GM23248 (cell line): ENCODE measurements around the gene OBI1. TPM values are rescaled to one million over a fixed set of nuclear protein-coding genes. Genes with fewer than 3 reads are reported as not detected.

Experiments used
- DNase-seq: peaks from one replicate; pipeline ENCODE4 v3.0.0-alpha.2; 2015
- H2AFZ ChIP-seq: fragments of 200-600 bp; sonication (generic); 2 replicates; pipeline ENCODE4 v1.6.1; 2016; ENCODE audit warnings: antibody characterized with exemption
- H3F3A ChIP-seq: fragments of 200-600 bp; sonication (generic); 2 replicates; pipeline ENCODE4 v1.6.1; 2016; ENCODE audit warnings: mild to moderate bottlenecking, antibody characterized with exemption, mixed run types; ENCODE audit not compliant: insufficient read depth
- H3K27ac ChIP-seq: fragments of 200-600 bp; sonication (generic); 2 replicates; pipeline ENCODE4 v1.5.1; 2016; ENCODE audit warnings: mild to moderate bottlenecking
- H3K27me3 ChIP-seq: fragments of 200-600 bp; sonication (generic); replicated peaks from 2 replicates; pipeline ENCODE4 v1.6.1; 2016; ENCODE audit warnings: mild to moderate bottlenecking; ENCODE audit not compliant: insufficient read depth
- H3K36me3 ChIP-seq: fragments of 200-600 bp; sonication (generic); 2 replicates; pipeline ENCODE4 v1.6.1; 2016; ENCODE audit warnings: low read depth, mild to moderate bottlenecking
- H3K4me1 ChIP-seq: fragments of 200-600 bp; sonication (generic); 2 replicates; pipeline ENCODE4 v1.6.1; 2016; ENCODE audit warnings: mild to moderate bottlenecking; ENCODE audit not compliant: insufficient read depth
- H3K4me2 ChIP-seq: fragments of 200-600 bp; sonication (generic); one replicate; pipeline ENCODE4 v1.6.1; 2016; ENCODE audit warnings: mild to moderate bottlenecking; ENCODE audit not compliant: unreplicated experiment
- H3K4me3 ChIP-seq: fragments of 200-600 bp; sonication (generic); 2 replicates; pipeline ENCODE4 v1.5.1; 2016; ENCODE audit warnings: mild to moderate bottlenecking
- H3K79me2 ChIP-seq: fragments of 200-600 bp; sonication (generic); 2 replicates; pipeline ENCODE4 v1.6.1; 2016; ENCODE audit warnings: mild to moderate bottlenecking; ENCODE audit not compliant: insufficient read depth
- H3K9ac ChIP-seq: fragments of 200-600 bp; sonication (generic); 2 replicates; pipeline ENCODE4 v1.6.1; 2016; ENCODE audit warnings: mild to moderate bottlenecking
- H3K9me2 ChIP-seq: fragments of 200-600 bp; sonication (generic); 2 replicates; pipeline ENCODE4 v1.6.1; 2016; ENCODE audit warnings: mixed run types, mild to moderate bottlenecking, moderate library complexity; ENCODE audit not compliant: insufficient read depth
- H3K9me3 ChIP-seq: fragments of 200-600 bp; sonication (generic); one replicate; pipeline ENCODE4 v1.6.1; 2017; ENCODE audit warnings: low read depth
- H4K20me1 ChIP-seq: fragments of 200-600 bp; sonication (generic); 2 replicates; pipeline ENCODE4 v1.6.0; 2016; ENCODE audit not compliant: insufficient read depth
- EZH2 ChIP-seq: fragments of 200-600 bp; sonication (generic); IDR thresholded peaks from 2 replicates; pipeline ENCODE4 v1.6.1; 2018; ENCODE audit warnings: antibody characterized with exemption, mild to moderate bottlenecking; ENCODE audit not compliant: insufficient read depth, poor library complexity, severe bottlenecking
- EZH2phosphoT487 ChIP-seq: fragments of 200-600 bp; sonication (generic); IDR thresholded peaks from 2 replicates; pipeline ENCODE4 v1.6.1; 2018; ENCODE audit warnings: antibody characterized with exemption, moderate library complexity, mild to moderate bottlenecking, low read depth; ENCODE audit not compliant: insufficient read depth
- WGBS, 2 experiments: methylation state at CpG; one replicate each; pipeline ENCODE4 v1.1.6; 2015 to 2017; ENCODE audit warnings: low lambda C conversion rate in 2 of 2, low coverage in 1 of 2; ENCODE audit errors: missing lambda C conversion rate in 2 of 2; 5-methylcytosine and 5-hydroxymethylcytosine counted together
- in situ Hi-C: fragments of 300-500 bp; cut with MboI; formaldehyde crosslinking; loops from 2 replicates; pipeline ENCODE4 v1.15.0; 2020
- polyA plus RNA-seq: library from polyadenylated mRNA; unstranded; fragments of >200 nt; fragmentation: Nextera tagmentation; extraction: Ambion mirVana; gene quantifications from 2 replicates; pipeline ENCODE4 v1.2.1, GENCODE V29; 2016
- total RNA-seq: library from RNA; depleted of rRNA; stranded (reverse); fragments of >200 nt; shearing (Covaris generic); gene quantifications from 2 replicates; pipeline ENCODE4 v1.2.3, GENCODE V29; 2014

OBI1 gene
- total and polyA plus RNA-seq, 2 experiments from 2014 or later, result 7.9 to 10.6 TPM

DNA sequence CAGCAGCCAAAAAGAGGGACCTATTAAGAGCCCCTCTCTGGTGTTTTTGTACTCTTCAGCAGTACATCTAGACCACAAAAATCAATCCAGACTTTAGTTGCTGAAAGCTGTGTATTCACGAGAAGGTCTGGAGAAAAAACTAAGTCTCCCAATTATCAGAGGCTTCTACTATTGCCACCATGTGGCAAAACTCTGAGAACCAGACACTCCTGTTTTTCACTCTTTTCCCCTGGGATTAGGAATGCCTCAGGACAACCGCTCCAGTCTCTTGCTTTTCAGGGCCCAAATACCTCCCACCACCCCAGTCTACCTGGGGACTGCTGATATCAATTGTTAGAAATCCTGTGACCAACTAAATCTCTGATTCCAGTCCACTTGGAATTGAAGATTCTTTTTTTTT is 30.1 kb upstream of the OBI1 start:
- H2AFZ ChIP-seq, result no peak overlapping the region
- in situ Hi-C loops, result no loop called here
- H3K9me2 ChIP-seq, result no peaks in the 10 kb centered on the region
- H3K4me3 ChIP-seq, result no peak overlapping the region
- no peaks in the 10 kb centered on the region for H3K36me3 ChIP-seq
- H3K4me2 ChIP-seq, result no peak overlapping the region
- no peaks in the 10 kb centered on the region for H3K4me1 ChIP-seq
- H3K9me3 ChIP-seq, result no peaks in the 10 kb centered on the region
- 35 to 43% methylated on average over 2 of the region's 2 CpGs for WGBS, 2 experiments
- H3K27ac ChIP-seq, result no peak overlapping the region
- no peaks in the 10 kb centered on the region for H3F3A ChIP-seq
- no peak for TF ChIP-seq EZH2
- TF ChIP-seq EZH2phosphoT487, result no peak
- peaks cover 5% of the 10 kb centered on the region; the same call in 1 of the 2 replicates for H3K27me3 ChIP-seq
- no peak for DNase-seq
- H3K79me2 ChIP-seq, result no peaks in the 10 kb centered on the region
- no peak overlapping the region for H3K9ac ChIP-seq
- no peaks in the 10 kb centered on the region for H4K20me1 ChIP-seq

DNA sequence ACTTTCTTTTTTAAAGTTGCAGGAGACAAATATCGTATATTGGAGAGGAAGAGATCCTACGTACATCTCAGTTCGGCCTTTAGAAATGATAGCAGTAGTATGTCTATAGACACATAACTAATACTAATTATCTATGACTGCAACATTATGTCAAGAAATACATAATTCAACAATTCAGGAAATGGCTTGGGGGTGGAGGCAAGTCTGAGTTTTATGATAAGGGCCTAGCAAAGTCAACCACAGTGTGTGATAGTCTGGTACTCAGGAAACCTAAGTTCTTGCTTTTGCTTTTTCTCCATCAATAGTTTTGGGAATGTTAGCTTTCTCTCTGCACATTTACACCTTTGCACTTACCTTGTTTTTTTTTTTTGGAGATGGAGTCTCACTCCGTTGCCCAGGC is 27.5 kb upstream of the OBI1 start:
- Histone ChIP-seq H3K4me2 (no peak overlapping the region), H3K9me3 (no peaks in the 10 kb centered on the region), H3K36me3 (no peaks in the 10 kb centered on the region), H3K4me3 (no peak overlapping the region), H3K4me1 (no peaks in the 10 kb centered on the region), H2AFZ (no peak overlapping the region), H3F3A (no peaks in the 10 kb centered on the region), H3K9me2 (no peaks in the 10 kb centered on the region), H3K79me2 (no peaks in the 10 kb centered on the region), H3K27me3 (peaks cover 2% of the 10 kb centered on the region; the same call in 1 of the 2 replicates), H3K27ac (no peak overlapping the region), H4K20me1 (no peaks in the 10 kb centered on the region), H3K9ac (no peak overlapping the region)
- TF ChIP-seq EZH2, result no peak
- TF ChIP-seq EZH2phosphoT487, result no peak
- WGBS, 2 experiments, result 59 to 61% methylated on average over 4 of the region's 4 CpGs
- in situ Hi-C loops, result no loop called here
- DNase-seq, result no peak

DNA sequence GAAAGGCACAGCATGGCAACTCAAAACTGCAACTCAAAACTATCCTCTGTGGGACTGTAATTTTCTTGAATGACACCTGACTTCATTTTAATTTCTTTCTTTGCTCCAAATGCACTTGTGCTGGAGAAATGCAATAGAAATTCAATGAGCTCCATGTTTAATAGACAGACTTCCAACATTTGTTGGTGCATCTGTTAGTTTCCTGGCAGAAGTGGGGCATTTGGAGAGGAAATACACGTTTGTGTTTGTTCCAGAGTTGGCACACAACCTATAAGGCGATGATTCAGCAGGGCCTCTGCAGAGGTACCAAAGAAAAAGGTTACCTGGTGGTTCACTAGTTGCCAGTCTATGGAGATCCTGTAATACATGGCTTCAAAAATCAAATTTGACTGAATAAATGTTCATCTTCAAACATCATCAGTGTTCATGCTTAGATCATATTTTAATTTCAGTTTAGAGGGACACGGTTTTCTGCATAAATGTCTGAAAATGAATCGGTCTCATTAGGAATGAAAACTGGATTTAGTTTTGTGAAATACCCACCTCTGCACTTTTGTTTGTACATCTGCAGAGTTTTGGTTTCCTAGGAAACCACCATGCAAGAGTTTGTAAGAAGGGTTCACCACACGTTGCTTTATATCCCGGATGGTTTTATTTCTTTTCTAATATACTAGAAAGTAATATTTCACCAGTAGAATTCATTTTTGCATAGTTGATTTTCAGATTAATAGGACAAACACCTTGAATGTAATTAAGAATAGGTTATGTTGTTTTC is 21.8 kb upstream of the OBI1 start:
- no peak overlapping the region for H3K9ac ChIP-seq
- in situ Hi-C loops, result no loop called here
- H3K4me3 ChIP-seq, result no peak overlapping the region
- H3K36me3 ChIP-seq, result no peaks in the 10 kb centered on the region
- peaks cover 7% of the 10 kb centered on the region; the same call in 1 of the 2 replicates for H3K27me3 ChIP-seq
- no peak for TF ChIP-seq EZH2phosphoT487
- no peak for TF ChIP-seq EZH2
- no peaks in the 10 kb centered on the region for H3K4me1 ChIP-seq
- 9% methylated on average over 6 of the region's 6 CpGs for WGBS, 2 experiments
- no peaks in the 10 kb centered on the region for H3K79me2 ChIP-seq
- no peaks in the 10 kb centered on the region for H4K20me1 ChIP-seq
- no peaks in the 10 kb centered on the region for H3K9me3 ChIP-seq
- DNase-seq, result no peak
- H3F3A ChIP-seq, result no peaks in the 10 kb centered on the region
- no peak overlapping the region for H2AFZ ChIP-seq
- H3K4me2 ChIP-seq, result no peak overlapping the region
- no peaks in the 10 kb centered on the region for H3K9me2 ChIP-seq
- no peak overlapping the region for H3K27ac ChIP-seq

DNA sequence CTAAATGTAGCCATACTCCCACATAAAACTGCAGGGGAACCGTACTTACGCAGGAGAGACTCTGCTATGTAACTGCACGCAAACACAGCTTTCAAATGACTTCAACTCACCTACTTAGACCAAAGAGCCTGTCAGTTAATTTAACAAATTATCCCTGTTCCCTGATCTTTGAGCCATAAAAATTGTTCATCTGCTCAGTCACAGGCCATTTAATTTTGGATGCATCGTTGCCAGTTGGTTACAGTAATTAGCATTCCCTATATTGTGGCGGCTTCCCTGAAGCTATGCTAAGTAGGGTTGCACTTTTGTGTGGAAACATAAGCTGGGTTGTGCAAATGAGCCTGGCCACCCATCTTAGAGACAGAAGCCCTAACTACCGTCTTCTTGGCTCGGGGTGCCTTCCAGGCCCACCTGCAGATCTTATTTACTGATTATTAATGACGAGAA is 21.2 kb upstream of the OBI1 start:
- in situ Hi-C loops, result no loop called here
- Histone ChIP-seq H3K4me1 (no peaks in the 10 kb centered on the region), H3K4me2 (no peak overlapping the region), H3K27ac (no peak overlapping the region), H3K36me3 (no peaks in the 10 kb centered on the region), H3K9ac (no peak overlapping the region), H3K9me2 (no peaks in the 10 kb centered on the region), H2AFZ (no peak overlapping the region), H3K9me3 (no peaks in the 10 kb centered on the region), H3F3A (no peaks in the 10 kb centered on the region), H4K20me1 (no peaks in the 10 kb centered on the region), H3K4me3 (no peak overlapping the region), H3K79me2 (no peaks in the 10 kb centered on the region), H3K27me3 (peaks cover 12% of the 10 kb centered on the region; the same call in 1 of the 2 replicates)
- no peak for DNase-seq
- TF ChIP-seq EZH2 (no peak), EZH2phosphoT487 (no peak)
- 16 to 24% methylated on average over 8 of the region's 8 CpGs for WGBS, 2 experiments
